ENCODE data around the gene YWHAG.
"Not testable (repeated sequence)": the region's sequence is repeated elsewhere in the genome, so short reads cannot be mapped to it uniquely, and the experiment has no call there.

YWHAG gene

GRCh38 chr7:76369018-76369417, 10.2 kb upstream of the YWHAG start:
- no peak overlapping the region for H3K4me3 ChIP-seq (ENCODE audit: low read depth, low read length)
- H3K79me1 ChIP-seq (ENCODE audit: low read length), result peaks cover 8% of the 10 kb centered on the region
- no peak for DNase-seq
- H3K4ac ChIP-seq (ENCODE audit: low read depth, low read length), result no peak overlapping the region
- H3K14ac ChIP-seq (ENCODE audit: low read length), result no peak overlapping the region
- no peak overlapping the region for H2BK120ac ChIP-seq (ENCODE audit: insufficient read depth, low read length, poor library complexity)
- no peak overlapping the region for H3K27ac ChIP-seq (ENCODE audit: low read depth, low read length)
- peaks cover 14 to 17% of the 10 kb centered on the region in 2 experiments for H3K4me1 ChIP-seq (ENCODE audit: control insufficient read depth in 1 of 2, insufficient read depth in 2 of 2, low read length in 2 of 2)
- H2AFZ ChIP-seq (ENCODE audit: insufficient read depth, low read length, poor library complexity), result no peak overlapping the region
- no peak overlapping the region for H4K8ac ChIP-seq (ENCODE audit: low read depth, low read length)
- H3K9me3 ChIP-seq (ENCODE audit: insufficient read depth, low read depth, low read length), result peaks cover 5% of the 10 kb centered on the region
- H2AK5ac ChIP-seq (ENCODE audit: low read length), result no peak overlapping the region
- H3K18ac ChIP-seq (ENCODE audit: low read length), result no peak overlapping the region
- H3K36me3 ChIP-seq (ENCODE audit: control insufficient read depth in 1 of 2, insufficient read depth in 2 of 2, low read length in 2 of 2), result no peaks in the 10 kb centered on the region
- WGBS (ENCODE audit: extremely low coverage, insufficient coverage, insufficient read length), result no CpG with 5 or more reads among the region's 6 CpGs
- no peak overlapping the region for H2BK5ac ChIP-seq (ENCODE audit: low read depth, low read length, poor library complexity)
- H3K79me2 ChIP-seq (ENCODE audit: control insufficient read depth, insufficient read depth, low read length, poor library complexity), result peaks cover 1% of the 10 kb centered on the region
- H3K9ac ChIP-seq (ENCODE audit: low read length), result no peak overlapping the region
- no peak overlapping the region for H4K12ac ChIP-seq (ENCODE audit: low read depth, low read length)
- no peaks in the 10 kb centered on the region for H3K27me3 ChIP-seq (ENCODE audit: insufficient read depth, low read length)
- no peak overlapping the region for H3K4me2 ChIP-seq (ENCODE audit: low read length)
- H4K91ac ChIP-seq (ENCODE audit: low read depth, low read length), result no peak overlapping the region
- H2BK12ac ChIP-seq (ENCODE audit: low read length), result no peak overlapping the region
- no peak overlapping the region for H3K23ac ChIP-seq (ENCODE audit: low read length)

- no peak overlapping the region for H3K4ac ChIP-seq (ENCODE audit: low read depth, low read length)
- no peaks in the 10 kb centered on the region for H3K27me3 ChIP-seq (ENCODE audit: insufficient read depth, low read length)
- no peak for DNase-seq
- H3K4me2 ChIP-seq (ENCODE audit: low read length), result no peak overlapping the region
- H2AFZ ChIP-seq (ENCODE audit: insufficient read depth, low read length, poor library complexity), result no peak overlapping the region
- no peak overlapping the region for H3K18ac ChIP-seq (ENCODE audit: low read length)
- no peak overlapping the region for H3K14ac ChIP-seq (ENCODE audit: low read length)
- no peak overlapping the region for H2BK120ac ChIP-seq (ENCODE audit: insufficient read depth, low read length, poor library complexity)
- no peak overlapping the region for H2BK5ac ChIP-seq (ENCODE audit: low read depth, low read length, poor library complexity)
- no CpG with 5 or more reads among the region's 8 CpGs for WGBS (ENCODE audit: extremely low coverage, insufficient coverage, insufficient read length)
- peaks cover 1% of the 10 kb centered on the region for H3K79me2 ChIP-seq (ENCODE audit: control insufficient read depth, insufficient read depth, low read length, poor library complexity)
- H2BK12ac ChIP-seq (ENCODE audit: low read length), result no peak overlapping the region
- no peak overlapping the region for H3K23ac ChIP-seq (ENCODE audit: low read length)
- peaks cover 3% of the 10 kb centered on the region for H3K79me1 ChIP-seq (ENCODE audit: low read length)
- H3K9me3 ChIP-seq (ENCODE audit: insufficient read depth, low read depth, low read length), result peaks cover 5% of the 10 kb centered on the region
- no peak overlapping the region for H4K8ac ChIP-seq (ENCODE audit: low read depth, low read length)
- H3K4me1 ChIP-seq (ENCODE audit: control insufficient read depth in 1 of 2, insufficient read depth in 2 of 2, low read length in 2 of 2), result peaks cover 9 to 12% of the 10 kb centered on the region in 2 experiments
- H4K91ac ChIP-seq (ENCODE audit: low read depth, low read length), result no peak overlapping the region
- no peaks in the 10 kb centered on the region for H3K36me3 ChIP-seq (ENCODE audit: control insufficient read depth in 1 of 2, insufficient read depth in 2 of 2, low read length in 2 of 2)
- H4K12ac ChIP-seq (ENCODE audit: low read depth, low read length), result no peak overlapping the region
- no peak overlapping the region for H3K27ac ChIP-seq (ENCODE audit: low read depth, low read length)
- no peak overlapping the region for H3K9ac ChIP-seq (ENCODE audit: low read length)
- no peak overlapping the region for H2AK5ac ChIP-seq (ENCODE audit: low read length)
- no peak overlapping the region for H3K4me3 ChIP-seq (ENCODE audit: low read depth, low read length)
Observed at GRCh38 chr7:76368190-76368589, 9.4 kb upstream of the YWHAG start.

GRCh38 chr7:76364198-76364584, 5.4 kb upstream of the YWHAG start:
- Histone ChIP-seq H2BK12ac (ENCODE audit: low read length) (no peak overlapping the region), H3K4me2 (ENCODE audit: low read length) (no peak overlapping the region), H2AK5ac (ENCODE audit: low read length) (no peak overlapping the region), H4K91ac (ENCODE audit: low read depth, low read length) (no peak overlapping the region), H3K4ac (ENCODE audit: low read depth, low read length) (no peak overlapping the region), H3K79me1 (ENCODE audit: low read length) (peaks cover 9% of the 10 kb centered on the region), H4K12ac (ENCODE audit: low read depth, low read length) (no peak overlapping the region), H3K14ac (ENCODE audit: low read length) (no peak overlapping the region), H3K4me1 (ENCODE audit: control insufficient read depth in 1 of 2, insufficient read depth in 2 of 2, low read length in 2 of 2) (peaks cover 9 to 11% of the 10 kb centered on the region in 2 experiments), H3K18ac (ENCODE audit: low read length) (no peak overlapping the region), H2AFZ (ENCODE audit: insufficient read depth, low read length, poor library complexity) (no peak overlapping the region), H3K9me3 (ENCODE audit: insufficient read depth, low read depth, low read length) (peaks cover 5% of the 10 kb centered on the region), H3K27me3 (ENCODE audit: insufficient read depth, low read length) (no peaks in the 10 kb centered on the region), H3K79me2 (ENCODE audit: control insufficient read depth, insufficient read depth, low read length, poor library complexity) (peaks cover 6% of the 10 kb centered on the region), H2BK5ac (ENCODE audit: low read depth, low read length, poor library complexity) (no peak overlapping the region), H3K9ac (ENCODE audit: low read length) (no peak overlapping the region), H3K4me3 (ENCODE audit: low read depth, low read length) (no peak overlapping the region), H2BK120ac (ENCODE audit: insufficient read depth, low read length, poor library complexity) (no peak overlapping the region), H3K27ac (ENCODE audit: low read depth, low read length) (no peak overlapping the region), H3K23ac (ENCODE audit: low read length) (no peak overlapping the region), H4K8ac (ENCODE audit: low read depth, low read length) (no peak overlapping the region), H3K36me3 (ENCODE audit: control insufficient read depth in 1 of 2, insufficient read depth in 2 of 2, low read length in 2 of 2) (no peaks in the 10 kb centered on the region)
- no CpG with 5 or more reads among the region's 4 CpGs for WGBS (ENCODE audit: extremely low coverage, insufficient coverage, insufficient read length)
- peak; percentile 66 to 71 for DNase-seq

GRCh38 chr7:76363754-76364153, 5.0 kb upstream of the YWHAG start:
- H2BK12ac ChIP-seq (ENCODE audit: low read length); H2AFZ ChIP-seq (ENCODE audit: insufficient read depth, low read length, poor library complexity); H3K4me2 ChIP-seq (ENCODE audit: low read length); H3K4ac ChIP-seq (ENCODE audit: low read depth, low read length); H3K36me3 ChIP-seq (ENCODE audit: control insufficient read depth in 1 of 2, insufficient read depth in 2 of 2, low read length in 2 of 2); H2AK5ac ChIP-seq (ENCODE audit: low read length); H4K12ac ChIP-seq (ENCODE audit: low read depth, low read length); DNase-seq; H3K18ac ChIP-seq (ENCODE audit: low read length); H3K79me2 ChIP-seq (ENCODE audit: control insufficient read depth, insufficient read depth, low read length, poor library complexity); H4K8ac ChIP-seq (ENCODE audit: low read depth, low read length); H3K9me3 ChIP-seq (ENCODE audit: insufficient read depth, low read depth, low read length); H3K27me3 ChIP-seq (ENCODE audit: insufficient read depth, low read length); H3K4me1 ChIP-seq (ENCODE audit: control insufficient read depth in 1 of 2, insufficient read depth in 2 of 2, low read length in 2 of 2); H3K27ac ChIP-seq (ENCODE audit: low read depth, low read length); H2BK5ac ChIP-seq (ENCODE audit: low read depth, low read length, poor library complexity); H4K91ac ChIP-seq (ENCODE audit: low read depth, low read length); H3K14ac ChIP-seq (ENCODE audit: low read length); H3K23ac ChIP-seq (ENCODE audit: low read length); H3K9ac ChIP-seq (ENCODE audit: low read length); H2BK120ac ChIP-seq (ENCODE audit: insufficient read depth, low read length, poor library complexity); H3K4me3 ChIP-seq (ENCODE audit: low read depth, low read length): not testable (repeated sequence)
- H3K79me1 ChIP-seq (ENCODE audit: low read length), result peaks cover 11% of the 10 kb centered on the region
- WGBS (ENCODE audit: extremely low coverage, insufficient coverage, insufficient read length), result no CpG with 5 or more reads among the region's 3 CpGs

Data from trophoblast cell (in vitro differentiated cells and primary cell).